ENCODE data around the gene PRKX. TPM values are rescaled to one million over a fixed set of nuclear protein-coding genes. Genes with fewer than 3 reads are reported as not detected.
"Not testable (repeated sequence)": the region's sequence is repeated elsewhere in the genome, so short reads cannot be mapped to it uniquely, and the experiment has no call there.

The PRKX gene
- total RNA-seq, 2 experiments from 2014 or later: 87.6 to 92.3 TPM

DNA sequence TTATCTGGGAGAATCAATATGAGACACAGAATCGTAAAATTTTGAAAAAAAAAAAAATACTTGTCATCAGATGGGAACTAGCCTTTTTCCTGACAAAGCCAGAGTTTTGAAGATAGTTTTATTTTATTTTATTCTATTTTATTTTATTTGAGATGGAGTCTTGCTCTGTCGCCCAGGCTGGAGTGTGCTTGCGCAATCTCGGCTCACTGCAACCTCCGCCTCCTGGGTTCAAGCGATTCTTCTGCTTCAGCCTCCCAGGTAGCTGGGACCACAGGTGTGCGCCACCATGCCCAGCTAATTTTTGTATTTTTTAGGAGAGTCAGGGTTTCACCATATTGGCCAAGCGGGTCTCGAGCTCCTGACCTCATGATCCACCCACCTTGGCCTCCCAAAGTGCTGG, 10.0 kb upstream of the PRKX start:
- H3K27me3 Mint-ChIP-seq: not testable (repeated sequence)

GRCh38 chrX:3717742-3718420, 4.4 kb upstream of the PRKX start:
- POLR2A ChIA-PET: no interaction called here
- no peaks in the 10 kb centered on the region for H3K4me1 Mint-ChIP-seq
- H3K4me3 Mint-ChIP-seq: no peak overlapping the region
- H3K27ac Mint-ChIP-seq: no peak overlapping the region
- H3K36me3 Mint-ChIP-seq: no peaks in the 10 kb centered on the region
- DNase-seq (no peak), ATAC-seq (ENCODE audit: low read depth) (no peak)
- no peaks in the 10 kb centered on the region for H3K9me3 Mint-ChIP-seq
- peaks cover 2% of the 10 kb centered on the region for H3K27me3 Mint-ChIP-seq

More for the DNA sequence above, 10.0 kb upstream of the PRKX start:
- H3K4me1 Mint-ChIP-seq; H3K36me3 Mint-ChIP-seq; DNase-seq; H3K27ac Mint-ChIP-seq; ATAC-seq (ENCODE audit: low read depth); POLR2A ChIA-PET; H3K4me3 Mint-ChIP-seq; H3K9me3 Mint-ChIP-seq: not testable (repeated sequence)

- H3K27me3 Mint-ChIP-seq: no peaks in the 10 kb centered on the region
- no peak overlapping the region for H3K4me3 Mint-ChIP-seq
- no peak overlapping the region for H3K27ac Mint-ChIP-seq
- no peaks in the 10 kb centered on the region for H3K4me1 Mint-ChIP-seq
- POLR2A ChIA-PET: no interaction called here
- no peak for ATAC-seq (ENCODE audit: low read depth)
- DNase-seq: no peak
- H3K9me3 Mint-ChIP-seq: no peaks in the 10 kb centered on the region
- H3K36me3 Mint-ChIP-seq: peaks cover 8% of the 10 kb centered on the region
These were observed 2.5 kb upstream of the PRKX start for GRCh38 chrX:3715921-3716320.

GRCh38 chrX:3714706-3715479, 1.4 kb upstream of the PRKX start:
- ATAC-seq (ENCODE audit: low read depth); H3K27me3 Mint-ChIP-seq; H3K27ac Mint-ChIP-seq; DNase-seq; H3K36me3 Mint-ChIP-seq; H3K4me1 Mint-ChIP-seq; H3K4me3 Mint-ChIP-seq; POLR2A ChIA-PET; H3K9me3 Mint-ChIP-seq: not testable (repeated sequence)

DNA sequence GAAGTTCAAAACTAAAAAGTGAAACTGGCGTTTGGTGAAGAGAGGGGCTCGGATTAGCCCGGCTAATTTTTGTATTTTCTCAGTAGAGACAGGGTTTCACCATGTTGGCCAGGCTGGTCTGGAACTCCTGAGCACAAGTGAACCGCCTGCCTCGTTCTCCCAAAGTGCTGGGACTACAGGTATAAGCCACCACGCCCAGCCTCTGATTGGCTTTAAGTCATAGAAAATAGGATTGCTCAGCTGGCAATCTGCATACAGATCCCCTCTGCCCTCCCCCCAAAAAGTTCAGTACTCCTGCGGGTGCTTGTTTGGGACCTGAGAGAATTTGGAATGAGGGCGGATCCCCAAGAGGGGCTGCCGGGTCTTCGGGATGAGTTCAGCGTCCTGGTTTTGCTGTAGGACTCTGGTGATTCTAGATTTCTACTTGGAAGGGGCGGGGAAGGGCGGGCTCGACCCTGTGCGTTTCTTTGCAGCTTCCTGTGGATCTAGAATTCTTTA, 537 bp upstream of the PRKX start:
- ATAC-seq (ENCODE audit: low read depth): no peak
- POLR2A ChIA-PET: interaction anchor here (0.7 to 1.6 kb wide), 5 partner anchors 12 to 97 kb away, joined by 3 to 7 read pairs (median 4); no protein-coding TSS in a partner anchor

DNA sequence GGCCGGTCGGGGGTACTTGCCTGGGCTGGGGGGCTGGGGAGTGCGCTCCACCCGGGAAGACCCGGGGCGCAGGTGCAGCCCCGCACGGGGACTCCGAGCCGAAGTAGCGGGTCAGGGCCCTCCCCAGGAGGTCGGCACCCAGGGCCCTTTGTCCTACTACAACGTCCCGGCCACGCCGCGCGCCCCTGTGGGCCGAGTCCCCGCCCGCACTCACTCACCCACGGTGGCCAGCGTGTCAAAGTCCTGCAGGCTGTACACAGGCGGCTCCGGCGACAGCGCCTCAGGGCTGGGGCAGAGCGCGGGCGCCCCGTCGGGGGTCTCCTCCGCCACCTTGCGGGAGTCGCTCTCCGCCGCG, 602 bp downstream of the PRKX start:
- Mint-ChIP-seq H3K4me1 (peaks cover 12% of the 10 kb centered on the region), H3K4me3 (peak overlapping the region; percentile 98), H3K27ac (no peak overlapping the region), H3K36me3 (peaks cover 15% of the 10 kb centered on the region), H3K27me3 (no peaks in the 10 kb centered on the region), H3K9me3 (no peaks in the 10 kb centered on the region)
- ATAC-seq (ENCODE audit: low read depth): peak; percentile 5
- POLR2A ChIA-PET: interaction anchor here (1.3 to 2.1 kb wide), 3 partner anchors 13 to 99 kb away, joined by 4 to 7 read pairs (median 6); no protein-coding TSS in a partner anchor
- DNase-seq: no peak

More for the DNA sequence above, 537 bp upstream of the PRKX start:
- Mint-ChIP-seq H3K27ac (peak overlapping the region; percentile 75), H3K36me3 (peaks cover 12% of the 10 kb centered on the region), H3K9me3 (no peaks in the 10 kb centered on the region), H3K4me3 (peak overlapping the region; percentile 77), H3K27me3 (no peaks in the 10 kb centered on the region), H3K4me1 (peaks cover 3% of the 10 kb centered on the region)
- no peak for DNase-seq

DNA sequence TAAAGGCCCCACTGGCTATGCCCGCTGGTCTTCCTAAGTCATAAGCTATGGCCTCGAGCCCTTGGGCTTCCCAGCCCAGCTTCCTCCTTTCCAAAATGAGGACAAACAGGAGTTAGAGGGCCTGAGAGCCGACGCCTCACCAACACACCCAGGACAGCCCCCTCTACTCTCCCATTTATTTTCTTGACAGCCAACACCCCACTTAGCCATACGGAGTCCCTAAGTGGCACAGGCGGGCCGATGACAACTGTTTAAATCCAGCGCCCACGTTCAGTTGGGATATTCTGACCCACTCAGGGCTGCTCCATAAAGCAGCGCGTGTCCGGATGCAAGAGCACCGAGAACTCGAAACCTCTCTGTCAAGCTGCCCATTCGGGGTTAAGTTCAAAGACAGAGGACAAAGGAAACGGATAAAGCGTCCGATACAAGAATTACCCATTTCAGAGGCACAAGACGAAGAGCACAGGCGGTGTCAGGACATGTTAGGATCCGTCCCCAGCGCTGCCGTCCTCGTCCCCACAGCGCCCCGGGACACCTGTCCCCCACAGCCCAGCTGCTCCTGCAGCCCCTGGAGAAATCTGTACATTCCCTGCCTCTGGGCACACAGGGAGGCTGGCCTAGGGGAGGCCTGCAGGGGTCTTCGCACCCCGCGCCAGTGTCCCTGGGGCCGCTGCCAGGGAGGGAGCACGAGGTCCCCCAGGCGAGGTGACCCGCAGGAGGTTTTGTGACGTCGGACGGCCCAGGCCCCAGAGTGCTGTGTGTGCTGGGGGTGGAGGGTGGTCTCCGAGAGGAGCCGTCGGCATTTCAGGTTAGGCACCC, 1.2 kb downstream of the PRKX start:
- peak; percentile 46 for DNase-seq
- H3K36me3 Mint-ChIP-seq: peaks cover 19% of the 10 kb centered on the region
- peak overlapping the region; percentile 98 for H3K4me3 Mint-ChIP-seq
- ATAC-seq (ENCODE audit: low read depth): no peak
- H3K4me1 Mint-ChIP-seq: peaks cover 15% of the 10 kb centered on the region
- H3K9me3 Mint-ChIP-seq: no peaks in the 10 kb centered on the region
- POLR2A ChIA-PET: interaction anchor here (1.2 to 2.1 kb wide), 2 partner anchors 12 to 29 kb away, joined by 3 to 6 read pairs; no protein-coding TSS in a partner anchor
- H3K27me3 Mint-ChIP-seq: no peaks in the 10 kb centered on the region
- H3K27ac Mint-ChIP-seq: peak overlapping the region; percentile 98

DNA sequence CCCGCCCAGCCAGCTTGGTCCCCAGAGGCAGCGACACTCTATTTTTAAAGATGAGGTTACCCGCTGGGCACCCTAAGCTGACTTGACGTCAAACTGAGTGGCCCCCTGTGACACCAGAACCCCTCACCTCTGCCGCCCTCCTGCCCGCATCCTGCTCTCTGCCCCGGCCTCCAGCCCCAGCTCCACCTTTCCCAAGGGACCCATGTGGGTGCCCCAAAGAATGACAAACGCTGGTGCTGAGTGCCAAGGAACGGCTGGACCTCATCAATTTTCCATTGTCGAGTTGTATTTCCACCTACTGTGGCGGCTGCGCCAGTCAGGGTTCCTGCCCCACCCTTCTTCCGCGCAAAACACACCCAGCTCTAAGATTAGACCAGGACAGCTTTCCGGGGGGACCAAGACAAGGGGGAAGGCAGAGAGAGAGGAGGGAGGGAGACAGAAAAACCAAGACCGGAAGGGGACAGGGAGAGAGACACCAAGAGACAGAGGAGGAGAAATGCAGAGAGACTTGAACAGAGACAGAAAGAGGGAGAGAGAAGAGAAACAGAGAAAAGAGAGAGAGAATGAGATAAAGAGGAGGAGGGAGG, 2.0 kb downstream of the PRKX start:
- peaks cover 25% of the 10 kb centered on the region for H3K36me3 Mint-ChIP-seq
- ATAC-seq (ENCODE audit: low read depth) (no peak), DNase-seq (peak; percentile 26)
- peak overlapping the region; percentile 98 for H3K4me3 Mint-ChIP-seq
- peaks cover 17% of the 10 kb centered on the region for H3K4me1 Mint-ChIP-seq
- POLR2A ChIA-PET: interaction anchor here (0.8 to 2.1 kb wide), 4 partner anchors 11 to 97 kb away, joined by 3 to 6 read pairs (median 3); no protein-coding TSS in a partner anchor
- no peaks in the 10 kb centered on the region for H3K9me3 Mint-ChIP-seq
- no peaks in the 10 kb centered on the region for H3K27me3 Mint-ChIP-seq
- peak overlapping the region; percentile 98 for H3K27ac Mint-ChIP-seq

- Mint-ChIP-seq H3K4me1 (peaks cover 37% of the 10 kb centered on the region), H3K27ac (peak overlapping the region; percentile 80), H3K4me3 (peak overlapping the region; percentile 57), H3K36me3 (peaks cover 44% of the 10 kb centered on the region)
- POLR2A ChIA-PET: interaction anchor here (0.6 to 0.7 kb wide), 3 partner anchors 36 to 107 kb away, joined by 3 to 4 read pairs (median 4); no protein-coding TSS in a partner anchor
- DNase-seq, H3K9me3 Mint-ChIP-seq, H3K27me3 Mint-ChIP-seq: not testable (repeated sequence)
- peak; percentile 35 for ATAC-seq (ENCODE audit: low read depth)
These were observed 5.7 kb downstream of the PRKX start for GRCh38 chrX:3707673-3708274.

DNA sequence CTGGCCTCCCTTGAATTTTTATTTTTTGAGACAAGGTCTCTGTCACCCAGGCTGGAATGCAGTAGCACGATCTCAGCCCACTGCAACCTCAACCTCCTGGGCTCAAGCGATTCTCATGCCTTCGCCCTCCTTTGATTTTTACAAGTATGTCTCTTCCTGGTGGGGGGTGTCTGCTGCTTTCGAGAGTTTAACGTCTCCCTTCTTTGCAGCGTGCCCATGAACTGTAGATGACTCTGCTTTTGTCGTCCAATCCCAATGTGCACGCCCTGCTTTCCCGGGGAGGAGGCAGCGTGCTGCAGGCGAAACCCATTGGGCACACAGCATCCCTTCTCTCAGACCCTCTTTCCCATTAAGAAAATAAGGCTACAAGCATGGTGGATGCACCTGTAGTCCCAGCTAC, 7.0 kb downstream of the PRKX start:
- Mint-ChIP-seq H3K4me3 (peak overlapping the region; percentile 73), H3K27me3 (no peaks in the 10 kb centered on the region), H3K4me1 (peaks cover 41% of the 10 kb centered on the region), H3K9me3 (no peaks in the 10 kb centered on the region), H3K36me3 (peaks cover 44% of the 10 kb centered on the region), H3K27ac (peak overlapping the region; percentile 78)
- POLR2A ChIA-PET: no interaction called here
- DNase-seq (no peak), ATAC-seq (ENCODE audit: low read depth) (no peak)

DNA sequence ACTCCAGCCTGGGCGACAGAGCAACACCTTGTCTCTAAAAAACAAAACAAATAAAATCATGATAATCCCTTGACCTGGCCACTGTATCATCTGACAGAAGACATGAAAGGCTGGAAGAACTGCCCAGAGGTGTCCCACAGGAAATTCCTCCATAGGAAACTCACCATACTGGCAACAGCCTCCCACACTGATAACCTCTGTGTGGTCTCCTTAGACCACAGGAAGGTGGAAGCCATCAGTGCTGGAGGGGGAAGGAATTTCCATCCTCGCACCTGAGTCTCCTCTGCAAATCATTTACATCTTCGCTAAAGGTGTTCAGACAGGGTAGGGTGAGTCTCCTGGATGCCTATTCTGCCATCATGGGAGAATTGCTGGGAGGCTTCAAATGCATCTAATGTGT, 10.2 kb downstream of the PRKX start:
- peaks cover 49% of the 10 kb centered on the region for H3K4me1 Mint-ChIP-seq
- H3K9me3 Mint-ChIP-seq; ATAC-seq (ENCODE audit: low read depth); DNase-seq; H3K27me3 Mint-ChIP-seq; POLR2A ChIA-PET: not testable (repeated sequence)
- peaks cover 51% of the 10 kb centered on the region for H3K36me3 Mint-ChIP-seq
- peak overlapping the region; percentile 63 for H3K27ac Mint-ChIP-seq
- H3K4me3 Mint-ChIP-seq: peak overlapping the region; percentile 10

GRCh38 chrX:3702095-3702494, 11.4 kb downstream of the PRKX start:
- Mint-ChIP-seq H3K27ac (peak overlapping the region; percentile 74), H3K4me1 (peaks cover 44% of the 10 kb centered on the region), H3K36me3 (peaks cover 46% of the 10 kb centered on the region)
- DNase-seq; ATAC-seq (ENCODE audit: low read depth); H3K27me3 Mint-ChIP-seq; H3K4me3 Mint-ChIP-seq; H3K9me3 Mint-ChIP-seq: not testable (repeated sequence)
- POLR2A ChIA-PET: interaction anchor here (0.7 kb wide), 1 partner anchor 12 kb away, joined by 3 read pairs; the partner anchor contains the start of gene PRKX
